Mammary epithelial cell (primary cell): Measurements from ENCODE around the gene PDE11A.

Experiments used
- CTCF ChIP-seq, 2 donors: IDR thresholded peaks in 1 of 2; conservative IDR thresholded peaks in 1 of 2; 2 replicates each; pipeline ENCODE4 v1.5.1; 2011 to 2012; ENCODE audit warnings: inconsistent platforms in 2 of 2, low read length in 2 of 2, mild to moderate bottlenecking in 2 of 2, control low read depth in 1 of 2, low read depth in 1 of 2; ENCODE audit not compliant: insufficient read depth in 1 of 2; ENCODE audit errors: extremely low read depth in 1 of 2
- EZH2 ChIP-seq: IDR thresholded peaks from 2 replicates; pipeline ENCODE4 v1.6.1; 2012; ENCODE audit warnings: low read length, inconsistent platforms, borderline replicate concordance

- TF ChIP-seq CTCF (conservative IDR thresholded peaks at IDR 0.05 in 1 of 2, IDR thresholded peaks at IDR 0.05 in 1 of 2; ENCODE audit: extremely low read depth in 1 of 2, insufficient read depth in 1 of 2, low read depth in 1 of 2, low read length in 2 of 2) (no peak), EZH2 (no peak)
Measured at GRCh38 chr2:177721818-177722567, 350.6 kb downstream of the PDE11A start.
